GM18951 (cell line): Measurements from ENCODE around the gene SLC7A1.

Experiments used
- POLR2A ChIP-seq: IDR thresholded peaks from 4 replicates; pipeline ENCODE4 v1.6.1; 2011; ENCODE audit warnings: mild to moderate bottlenecking; ENCODE audit not compliant: insufficient read length, insufficient read depth; ENCODE audit errors: extremely low read depth
- in situ Hi-C: fragments of 300-500 bp; cut with MboI; formaldehyde crosslinking; loops from one replicate; pipeline ENCODE4 v1.12.0; 2022; ENCODE audit warnings: low sequenced_read_pairs, mixed read lengths, inconsistent platforms; ENCODE audit not compliant: unreplicated experiment

The SLC7A1 gene

DNA sequence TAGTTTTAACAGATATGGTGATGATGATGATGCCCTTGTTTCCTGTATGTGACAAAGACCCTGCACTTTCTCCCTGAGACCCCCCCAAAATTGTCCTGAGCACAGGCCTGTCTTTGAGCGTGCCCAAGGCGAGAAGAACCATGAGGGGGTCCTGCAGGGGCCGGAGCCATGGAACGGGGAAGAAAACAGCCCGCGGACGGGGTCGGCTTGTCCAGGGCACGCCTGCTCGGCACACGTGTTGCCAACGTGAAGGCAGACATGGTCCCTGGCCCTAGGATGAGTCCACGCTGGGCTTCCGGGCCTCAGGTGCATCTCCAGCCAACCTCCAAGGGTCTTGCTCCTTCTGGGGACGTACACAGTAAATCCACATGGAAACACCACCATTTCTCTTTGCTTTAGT lies 90.8 kb downstream of the SLC7A1 start:
- no peak for TF ChIP-seq POLR2A
- in situ Hi-C loops: loop anchor here (25.0 kb wide), 2 partner anchors 208 to 583 kb away; no protein-coding TSS in a partner anchor

DNA sequence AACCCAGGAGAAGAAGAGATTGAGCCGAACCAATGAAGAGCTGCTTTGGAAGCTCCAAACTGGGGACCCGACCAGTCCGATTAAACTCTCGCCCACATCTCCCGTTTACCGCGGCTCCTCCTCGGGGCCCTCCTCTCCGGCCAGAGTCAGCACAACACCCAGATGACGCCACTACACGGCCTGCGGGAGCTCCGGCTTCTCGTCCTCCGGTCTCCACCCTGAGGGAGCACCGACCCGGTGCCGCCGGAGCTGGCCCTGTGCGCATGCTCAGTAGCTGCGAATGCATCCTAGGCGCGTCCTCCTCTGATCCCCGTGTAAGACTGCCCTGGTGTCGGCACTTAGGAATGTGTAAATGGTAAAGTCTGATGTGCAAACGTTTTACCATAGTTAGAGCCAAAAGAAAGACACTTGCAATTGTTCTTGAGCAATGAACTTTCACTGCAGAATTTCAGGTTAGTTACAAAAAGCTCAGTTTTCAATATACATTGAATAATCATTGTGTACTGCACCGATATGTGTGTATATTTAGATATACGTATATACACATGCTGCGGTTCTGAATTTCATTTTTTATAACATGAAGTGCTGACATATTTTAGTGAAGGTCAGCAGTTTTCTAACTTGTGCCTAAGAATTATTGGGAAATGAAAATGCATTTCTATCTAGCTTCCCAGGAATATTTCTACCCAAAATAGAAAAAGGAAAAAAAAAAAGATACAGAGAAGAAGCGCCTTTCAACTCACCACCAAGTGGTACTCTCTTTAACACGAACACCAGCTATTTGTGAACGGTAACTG lies 92.2 kb downstream of the SLC7A1 start:
- no peak for TF ChIP-seq POLR2A
- in situ Hi-C loops: loop anchor here (25.0 kb wide), 2 partner anchors 209 to 584 kb away; no protein-coding TSS in a partner anchor

DNA sequence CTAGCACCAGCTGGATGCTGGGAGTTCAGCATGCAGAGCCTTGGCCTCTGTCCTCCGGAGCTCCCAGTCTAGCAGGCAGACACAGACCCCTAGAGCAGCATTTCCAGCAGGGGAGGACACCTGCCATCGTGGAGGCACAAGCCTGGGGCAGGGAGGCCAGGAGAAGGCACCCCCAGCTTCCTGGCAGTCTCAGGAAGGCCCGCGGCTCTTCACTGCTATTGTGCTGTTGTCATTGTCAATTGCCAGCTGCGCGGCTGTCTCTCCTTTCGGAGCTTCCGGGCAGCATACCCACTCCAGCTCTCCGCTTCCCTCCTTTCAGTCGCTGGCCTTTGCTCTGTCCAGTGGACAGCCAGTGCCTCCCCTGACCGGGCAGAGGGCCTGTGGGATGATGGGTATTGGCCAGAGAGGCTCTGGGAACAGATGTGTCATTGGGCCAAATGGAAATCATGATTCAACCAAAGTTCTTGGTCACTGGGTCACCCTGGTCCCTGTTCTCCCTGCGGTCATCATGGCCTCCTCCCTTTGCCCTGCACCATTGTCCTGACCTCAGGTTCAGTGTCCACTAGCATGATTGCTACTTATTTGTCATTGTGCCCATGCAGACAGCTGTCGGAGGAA lies 93.0 kb downstream of the SLC7A1 start:
- in situ Hi-C loops: loop anchor here (25.0 kb wide), 2 partner anchors 210 to 585 kb away; no protein-coding TSS in a partner anchor
- TF ChIP-seq POLR2A: no peak

DNA sequence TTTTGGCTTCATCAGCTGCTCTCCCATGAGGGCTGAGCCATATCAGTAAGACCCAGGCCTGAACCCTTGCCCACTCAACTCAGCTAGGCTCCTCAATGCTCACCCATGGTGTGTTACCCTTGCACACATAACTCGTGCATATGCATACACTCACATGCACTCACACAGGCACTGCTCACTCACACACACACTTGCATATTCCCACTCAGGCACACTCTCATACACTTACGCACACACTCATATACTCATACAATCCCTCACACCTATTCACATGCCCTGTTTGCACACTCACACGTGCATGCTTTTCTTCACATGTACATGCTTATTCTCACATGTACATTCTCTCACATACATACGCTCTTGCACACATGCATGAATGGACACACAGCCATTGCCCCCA lies 93.8 kb downstream of the SLC7A1 start:
- in situ Hi-C loops: loop anchor here (25.0 kb wide), 2 partner anchors 211 to 586 kb away; no protein-coding TSS in a partner anchor
- TF ChIP-seq POLR2A: no peak

DNA sequence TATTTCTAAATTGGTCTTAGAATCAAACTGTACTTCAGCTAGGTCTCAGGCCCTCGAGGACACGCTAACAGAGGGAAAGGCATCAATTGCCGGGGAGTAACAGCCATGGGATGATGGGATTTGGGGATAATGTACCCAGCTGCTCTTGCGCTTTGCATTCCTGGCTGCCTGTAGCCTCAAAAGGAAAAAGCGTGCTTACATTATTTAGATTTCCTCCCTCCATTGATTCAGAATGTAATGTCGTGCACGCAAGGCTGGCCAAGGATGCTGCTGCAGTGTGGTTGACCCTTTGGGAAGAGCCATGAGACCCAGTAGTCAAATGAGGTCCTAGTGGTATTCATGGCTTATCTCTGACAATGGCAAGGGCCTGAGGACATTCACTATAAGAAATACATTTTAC lies 95.1 kb downstream of the SLC7A1 start:
- in situ Hi-C loops: loop anchor here (25.0 kb wide), 2 partner anchors 212 to 587 kb away; no protein-coding TSS in a partner anchor
- no peak for TF ChIP-seq POLR2A

DNA sequence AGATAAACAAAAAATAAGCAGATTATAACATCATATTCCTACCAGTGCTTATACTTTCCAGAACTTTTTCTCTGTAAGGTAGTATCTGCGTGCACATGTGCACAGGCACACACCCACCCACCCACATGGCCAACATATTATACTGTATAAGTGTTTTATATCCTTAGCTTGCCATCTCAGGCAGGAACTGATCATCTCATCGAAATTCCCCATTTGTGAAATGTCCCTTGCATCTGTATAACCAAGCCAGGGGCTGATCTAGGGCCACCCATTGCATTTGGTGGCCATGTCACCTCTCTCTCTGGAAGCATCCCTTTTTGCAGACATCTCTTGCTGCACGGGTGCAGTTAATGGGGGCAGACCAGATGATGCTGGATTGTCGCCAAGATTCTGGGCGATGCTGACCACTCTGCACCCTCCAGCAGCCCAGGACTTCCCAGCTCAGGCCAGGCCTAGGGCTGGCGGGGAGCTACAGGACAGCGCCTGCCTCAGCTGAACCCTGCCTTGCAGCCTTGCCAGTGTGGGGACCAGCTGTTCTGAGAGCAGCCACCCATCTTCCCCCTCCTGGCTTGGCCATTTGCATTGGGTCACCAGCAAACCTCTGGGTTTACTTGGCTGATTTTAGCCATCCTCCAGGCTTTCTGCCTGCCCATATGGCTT lies 95.9 kb downstream of the SLC7A1 start:
- in situ Hi-C loops: loop anchor here (25.0 kb wide), 2 partner anchors 213 to 588 kb away; no protein-coding TSS in a partner anchor
- no peak for TF ChIP-seq POLR2A

DNA sequence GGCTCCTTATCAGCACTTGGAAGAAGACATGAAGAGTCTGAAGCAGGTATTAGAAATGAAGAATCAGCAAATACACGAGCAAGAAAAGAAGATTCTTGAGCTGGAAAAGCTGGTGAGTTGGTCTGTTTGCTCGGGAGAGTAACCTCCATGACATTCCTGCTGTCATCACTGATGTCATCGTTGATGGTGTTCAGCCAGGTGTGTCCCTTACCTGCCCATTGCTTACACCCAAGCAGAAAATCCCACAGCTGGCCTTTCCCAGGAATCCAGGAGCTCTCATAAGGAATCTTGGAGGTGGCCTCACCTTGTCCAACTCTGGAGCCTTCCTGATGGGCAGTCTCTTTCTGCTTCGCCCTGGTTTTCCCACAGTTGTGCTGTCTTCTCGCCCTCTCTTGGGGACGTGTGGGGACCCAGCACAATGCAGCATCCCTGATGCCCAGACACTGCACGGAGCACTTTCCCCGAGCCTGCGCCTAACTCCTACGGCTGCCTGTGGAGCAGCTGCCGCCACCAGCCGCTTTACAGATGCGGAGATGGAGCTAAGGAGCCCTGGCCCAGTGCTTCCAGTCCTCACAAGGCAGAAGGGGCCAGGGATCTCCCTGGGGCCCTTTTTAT lies 97.0 kb downstream of the SLC7A1 start:
- no peak for TF ChIP-seq POLR2A
- in situ Hi-C loops: no loop called here

DNA sequence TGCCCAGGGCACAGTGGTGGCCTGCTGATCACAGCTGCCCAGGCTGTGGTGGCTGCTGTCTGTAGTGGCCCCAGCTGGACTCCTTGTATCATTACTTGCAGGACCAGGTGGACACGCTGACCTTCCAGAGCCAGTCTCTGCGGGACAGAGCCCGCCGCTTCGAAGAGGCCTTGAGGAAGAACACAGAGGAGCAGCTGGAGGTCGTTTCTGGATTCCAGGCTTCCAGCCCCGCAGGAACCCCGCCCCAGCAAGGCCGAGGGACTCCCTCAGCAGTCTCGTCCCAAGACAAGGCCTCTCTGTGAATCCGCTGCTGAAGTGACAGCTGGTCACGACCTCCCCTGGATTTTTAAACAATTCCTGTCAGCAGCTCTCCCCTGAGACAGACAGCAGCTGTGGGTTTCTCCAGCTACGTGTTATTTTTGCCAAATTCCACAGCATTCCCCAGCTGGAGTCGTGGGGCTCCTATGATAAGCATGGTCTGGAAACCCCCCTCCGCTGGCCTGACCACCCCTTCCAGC lies 98.3 kb downstream of the SLC7A1 start:
- TF ChIP-seq POLR2A: no peak
- in situ Hi-C loops: no loop called here

DNA sequence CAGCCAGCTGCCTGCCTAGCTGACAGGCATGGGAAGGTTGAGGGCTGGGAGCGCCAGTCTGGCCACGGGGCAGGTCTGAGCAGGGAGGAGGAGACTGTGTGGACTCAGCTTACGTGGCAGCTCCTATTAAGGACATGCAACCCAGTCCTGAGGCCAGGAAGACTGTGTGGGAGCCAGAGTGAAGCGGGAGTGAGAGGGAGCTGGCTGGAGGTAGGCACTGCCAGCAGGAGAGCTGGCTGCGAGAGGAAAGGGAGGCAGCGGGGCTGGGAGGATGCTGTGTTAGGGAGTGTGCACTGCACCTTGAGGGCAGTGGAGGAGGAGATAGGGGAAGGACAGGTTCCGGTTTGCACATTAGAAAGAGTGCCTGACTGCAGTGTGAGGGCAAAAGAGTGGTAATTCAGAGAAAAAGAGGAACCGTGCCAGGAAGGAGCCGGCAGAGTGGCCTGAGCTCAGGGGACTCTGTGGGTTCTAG lies 99.2 kb downstream of the SLC7A1 start:
- in situ Hi-C loops: no loop called here
- no peak for TF ChIP-seq POLR2A

DNA sequence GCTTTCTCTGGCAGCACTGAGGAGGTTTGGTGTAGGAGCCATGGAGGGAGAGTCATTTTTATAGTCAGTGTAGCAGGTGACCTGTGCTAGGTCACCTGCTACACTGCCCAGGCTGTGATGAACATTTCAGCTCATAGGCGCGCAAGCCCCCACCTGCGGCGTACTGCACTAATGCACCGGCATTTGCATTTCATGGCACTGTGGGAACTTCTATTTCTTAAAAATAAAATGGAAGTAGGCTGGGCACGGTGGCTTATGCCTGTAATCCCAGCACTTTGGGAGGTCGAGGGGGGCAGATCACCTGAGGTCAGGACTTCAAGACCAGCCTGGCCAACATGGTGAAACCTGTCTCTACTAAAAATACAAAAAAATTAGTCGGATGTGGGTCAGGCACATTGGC lies 101.0 kb downstream of the SLC7A1 start:
- TF ChIP-seq POLR2A: no peak
- in situ Hi-C loops: no loop called here

DNA sequence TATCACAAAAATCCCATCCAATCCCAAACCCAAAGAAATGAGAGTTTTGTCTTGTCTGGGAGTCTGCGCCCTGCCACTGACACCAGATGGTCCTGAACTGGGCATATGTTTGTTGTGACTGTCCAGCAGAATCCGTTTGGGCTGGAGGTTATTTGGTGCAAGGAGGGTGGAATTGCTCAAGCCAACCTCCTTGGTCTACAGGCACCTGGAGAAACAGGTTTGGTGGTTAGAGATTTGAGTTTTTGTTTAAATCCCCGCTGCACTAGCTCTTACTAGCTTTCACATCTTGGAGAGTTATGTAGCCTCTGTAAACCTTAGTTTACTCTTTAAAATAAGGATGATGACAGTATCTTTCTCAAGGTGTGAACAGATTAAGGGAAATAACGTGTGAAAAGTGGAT lies 101.7 kb downstream of the SLC7A1 start:
- TF ChIP-seq POLR2A: no peak
- in situ Hi-C loops: no loop called here

DNA sequence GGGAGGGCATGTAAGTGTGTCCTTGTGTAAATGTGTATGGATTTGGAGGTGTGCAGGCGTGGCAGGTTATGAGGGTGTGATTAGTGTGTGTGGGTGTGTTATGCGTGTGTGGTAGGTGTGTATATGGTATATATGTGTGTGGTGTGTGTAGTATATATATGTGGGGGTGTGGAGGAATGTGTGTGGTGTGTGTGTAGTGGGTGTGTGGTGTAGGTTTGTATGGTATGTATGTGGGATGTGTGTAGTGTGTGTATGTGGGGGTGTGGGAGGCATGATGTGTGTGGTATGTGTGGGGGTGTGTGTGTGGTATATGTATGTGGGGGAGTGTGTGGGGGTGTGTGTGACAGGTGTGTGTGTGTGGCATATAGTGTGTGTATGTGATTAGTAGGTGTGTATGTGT lies 104.2 kb downstream of the SLC7A1 start:
- in situ Hi-C loops: no loop called here
- no peak for TF ChIP-seq POLR2A

DNA sequence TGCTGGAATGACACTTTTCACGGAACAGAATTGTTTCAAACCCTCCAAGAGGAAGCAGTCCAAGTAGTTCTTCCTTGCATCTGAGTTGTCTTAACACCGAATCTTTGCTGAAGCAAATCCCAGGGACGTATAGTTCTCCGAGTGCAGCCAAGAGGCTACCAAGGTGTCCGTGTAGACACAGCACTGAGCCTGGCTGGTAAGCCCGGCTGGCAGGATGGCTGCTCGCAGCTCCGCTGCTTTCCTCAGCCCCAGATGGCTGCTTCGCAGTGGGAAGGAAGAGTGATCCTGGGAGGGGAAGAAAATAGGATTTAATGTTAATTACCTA lies 105.0 kb downstream of the SLC7A1 start:
- TF ChIP-seq POLR2A: no peak
- in situ Hi-C loops: no loop called here
